Calu3 (cell line): ENCODE measurements around the gene DMRT1. TPM values are rescaled to one million over a fixed set of nuclear protein-coding genes. Genes with fewer than 3 reads are reported as not detected.
"Not testable (repeated sequence)": the region's sequence is repeated elsewhere in the genome, so short reads cannot be mapped to it uniquely, and the experiment has no call there.

Experiments used
- BruUV-seq: library from RNA; stranded (reverse); fragments of 400-500 nt; replicated peaks from 2 replicates; lab custom pipeline; 2021; lab: Mats Ljungman, UMichigan
- CTCF ChIA-PET: fragments of 300-600 bp; sonication (Branson Sonifier 250); formaldehyde crosslinking; loops from one replicate; lab custom pipeline; 2022; ENCODE audit warnings: antibody characterized with exemption; lab: Charles Lee
- DNase-seq: peaks from one replicate; pipeline ENCODE4 v3.0.0; 2022
- H3K27ac Mint-ChIP-seq: one replicate; pipeline ENCODE4 v1.8.0; 2022; ENCODE audit warnings: mixed read lengths; ENCODE audit not compliant: unreplicated experiment
- H3K27me3 Mint-ChIP-seq: one replicate; pipeline ENCODE4 v1.8.0; 2022; ENCODE audit warnings: mixed read lengths; ENCODE audit not compliant: unreplicated experiment
- H3K36me3 Mint-ChIP-seq: one replicate; pipeline ENCODE4 v1.8.0; 2022; ENCODE audit warnings: mild to moderate bottlenecking, moderate library complexity, mixed read lengths; ENCODE audit not compliant: insufficient read depth, unreplicated experiment
- H3K4me1 Mint-ChIP-seq: one replicate; pipeline ENCODE4 v1.8.0; 2022; ENCODE audit warnings: mild to moderate bottlenecking, low read depth, mixed read lengths; ENCODE audit not compliant: unreplicated experiment
- H3K4me3 Mint-ChIP-seq: one replicate; pipeline ENCODE4 v1.8.0; 2022; ENCODE audit warnings: mild to moderate bottlenecking, low read depth, moderate library complexity, mixed read lengths; ENCODE audit not compliant: unreplicated experiment
- H3K9me3 Mint-ChIP-seq: one replicate; pipeline ENCODE4 v1.8.0; 2022; ENCODE audit warnings: low read depth, mixed read lengths; ENCODE audit not compliant: unreplicated experiment
- CTCF ChIP-seq: fragments of 200-600 bp; IDR thresholded peaks from one replicate; pipeline ENCODE4 v1.8.0; 2022; ENCODE audit warnings: antibody characterized with exemption; ENCODE audit not compliant: unreplicated experiment
- intact Hi-C: fragments of 100-400 bp; cut with micrococcal nuclease; formaldehyde crosslinking; loops from one replicate; pipeline ENCODE4 v1.10.0; 2022; ENCODE audit not compliant: unreplicated experiment
- total RNA-seq: library from RNA; stranded (reverse); gene quantifications from 2 replicates; pipeline ENCODE4 v1.2.3, GENCODE V29; 2022

Gene DMRT1
- total RNA-seq, 1 experiment from 2014 or later, result not detected

- BruUV-seq, result no TSS peak
- H3K27me3 Mint-ChIP-seq, result peaks cover 64% of the 10 kb centered on the region
- CTCF ChIA-PET, result no interaction called here
- no peaks in the 10 kb centered on the region for H3K4me1 Mint-ChIP-seq
- no peak for TF ChIP-seq CTCF
- no peaks in the 10 kb centered on the region for H3K9me3 Mint-ChIP-seq
- H3K4me3 Mint-ChIP-seq, result no peak overlapping the region
- intact Hi-C loops, result no loop called here
- DNase-seq, result no peak
- H3K36me3 Mint-ChIP-seq, result no peaks in the 10 kb centered on the region
- H3K27ac Mint-ChIP-seq, result no peak overlapping the region
Measured at GRCh38 chr9:982394-983230, 141.1 kb downstream of the DMRT1 start.

- no TSS peak for BruUV-seq
- TF ChIP-seq CTCF, result no peak
- H3K4me3 Mint-ChIP-seq, result no peak overlapping the region
- no peak for DNase-seq
- H3K27me3 Mint-ChIP-seq, result peaks cover 22% of the 10 kb centered on the region
- H3K36me3 Mint-ChIP-seq, result no peaks in the 10 kb centered on the region
- CTCF ChIA-PET, result no interaction called here
- H3K27ac Mint-ChIP-seq, result no peak overlapping the region
- intact Hi-C loops, result no loop called here
- no peaks in the 10 kb centered on the region for H3K4me1 Mint-ChIP-seq
- H3K9me3 Mint-ChIP-seq, result no peaks in the 10 kb centered on the region
Measured at GRCh38 chr9:994005-994404, 152.5 kb downstream of the DMRT1 start.

- H3K27me3 Mint-ChIP-seq, result peaks cover 14% of the 10 kb centered on the region
- CTCF ChIA-PET, result interaction anchor here (1.0 kb wide), 1 partner anchor 571 kb away, joined by 3 read pairs; no protein-coding TSS in a partner anchor
- H3K4me3 Mint-ChIP-seq, result no peak overlapping the region
- no peak overlapping the region for H3K27ac Mint-ChIP-seq
- H3K9me3 Mint-ChIP-seq, result no peaks in the 10 kb centered on the region
- intact Hi-C loops, result no loop called here
- no peak for TF ChIP-seq CTCF
- no peaks in the 10 kb centered on the region for H3K4me1 Mint-ChIP-seq
- no peak for DNase-seq
- no TSS peak for BruUV-seq
- no peaks in the 10 kb centered on the region for H3K36me3 Mint-ChIP-seq
Measured at GRCh38 chr9:995192-995591, 153.7 kb downstream of the DMRT1 start.

- BruUV-seq, result no TSS peak
- CTCF ChIA-PET, result no interaction called here
- Mint-ChIP-seq H3K4me1 (no peaks in the 10 kb centered on the region), H3K36me3 (no peaks in the 10 kb centered on the region), H3K27ac (no peak overlapping the region), H3K27me3 (peaks cover 14% of the 10 kb centered on the region), H3K4me3 (no peak overlapping the region), H3K9me3 (no peaks in the 10 kb centered on the region)
- intact Hi-C loops, result no loop called here
- TF ChIP-seq CTCF, result no peak
- no peak for DNase-seq
Measured at GRCh38 chr9:995781-996180, 154.3 kb downstream of the DMRT1 start.

- CTCF ChIA-PET, H3K27ac Mint-ChIP-seq, DNase-seq, BruUV-seq, H3K36me3 Mint-ChIP-seq, H3K4me1 Mint-ChIP-seq, H3K4me3 Mint-ChIP-seq, intact Hi-C loops, H3K9me3 Mint-ChIP-seq: not testable (repeated sequence)
- peaks cover 14% of the 10 kb centered on the region for H3K27me3 Mint-ChIP-seq
Measured at GRCh38 chr9:998299-999110, 157.0 kb downstream of the DMRT1 start.
